Measurements from ENCODE around the gene KPNA4.
"Not testable (repeated sequence)": the region's sequence is repeated elsewhere in the genome, so short reads cannot be mapped to it uniquely, and the experiment has no call there.

DNA sequence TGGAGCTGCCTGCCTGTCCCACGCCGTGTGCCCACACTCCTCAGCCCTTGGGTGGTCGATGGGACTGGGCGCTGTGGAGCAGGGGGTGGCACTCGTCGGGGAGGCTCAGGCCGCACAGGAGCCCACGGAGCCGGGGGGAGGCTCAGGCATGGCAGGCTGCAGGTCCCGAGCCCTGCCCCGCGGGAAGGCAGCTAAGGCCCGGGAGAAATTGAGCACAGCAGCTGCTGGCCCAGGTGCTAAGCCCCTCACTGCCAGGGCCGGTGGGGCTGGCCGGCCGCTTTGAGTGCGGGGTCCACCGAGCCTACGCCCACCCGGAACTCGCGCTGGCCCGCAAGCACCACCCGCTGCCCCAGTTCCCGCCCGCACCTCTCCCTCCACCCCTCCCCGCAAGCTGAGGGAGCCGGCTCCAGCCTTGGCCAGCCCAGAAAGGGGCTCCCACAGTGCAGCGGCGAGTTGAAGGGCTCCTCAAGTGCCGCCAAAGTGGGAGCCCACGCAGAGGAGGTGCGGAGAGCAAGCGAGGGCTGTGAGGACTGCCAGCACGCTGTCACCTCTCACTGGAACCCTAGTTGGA lies 8.7 kb upstream of the KPNA4 start:
- TF ChIP-seq, protein P1, sequence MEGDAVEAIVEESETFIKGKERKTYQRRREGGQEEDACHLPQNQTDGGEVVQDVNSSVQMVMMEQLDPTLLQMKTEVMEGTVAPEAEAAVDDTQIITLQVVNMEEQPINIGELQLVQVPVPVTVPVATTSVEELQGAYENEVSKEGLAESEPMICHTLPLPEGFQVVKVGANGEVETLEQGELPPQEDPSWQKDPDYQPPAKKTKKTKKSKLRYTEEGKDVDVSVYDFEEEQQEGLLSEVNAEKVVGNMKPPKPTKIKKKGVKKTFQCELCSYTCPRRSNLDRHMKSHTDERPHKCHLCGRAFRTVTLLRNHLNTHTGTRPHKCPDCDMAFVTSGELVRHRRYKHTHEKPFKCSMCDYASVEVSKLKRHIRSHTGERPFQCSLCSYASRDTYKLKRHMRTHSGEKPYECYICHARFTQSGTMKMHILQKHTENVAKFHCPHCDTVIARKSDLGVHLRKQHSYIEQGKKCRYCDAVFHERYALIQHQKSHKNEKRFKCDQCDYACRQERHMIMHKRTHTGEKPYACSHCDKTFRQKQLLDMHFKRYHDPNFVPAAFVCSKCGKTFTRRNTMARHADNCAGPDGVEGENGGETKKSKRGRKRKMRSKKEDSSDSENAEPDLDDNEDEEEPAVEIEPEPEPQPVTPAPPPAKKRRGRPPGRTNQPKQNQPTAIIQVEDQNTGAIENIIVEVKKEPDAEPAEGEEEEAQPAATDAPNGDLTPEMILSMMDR (conservative IDR thresholded peaks at IDR 0.05 in 1 of 2, IDR thresholded peaks at IDR 0.05 in 1 of 2; ENCODE audit: low read depth in 1 of 2, low read length in 2 of 2): not testable (repeated sequence)
- not testable (repeated sequence) for TF ChIP-seq EZH2 (IDR thresholded peaks at IDR 0.05; ENCODE audit: low read length, missing control alignments)

Data from fibroblast of lung (primary cell).